Stomach (tissue), 4 donors: ENCODE data around the gene DENND1B.

Source experiments
- CTCF ChIP-seq, 7 experiments: fragments of 450-650 bp in 4 of 7; fragments of 200-600 bp in 3 of 7; sonication (generic) in 3 of 7; IDR thresholded peaks; one replicate each; pipeline ENCODE4 v1.5.1; 2016 to 2019; ENCODE audit warnings: antibody characterized with exemption in 7 of 7, control low read depth in 2 of 7, mild to moderate bottlenecking in 1 of 7
- EP300 ChIP-seq: sonication (generic); formaldehyde crosslinking; IDR thresholded peaks from one replicate; pipeline ENCODE4 v1.6.1; 2017; ENCODE audit warnings: antibody characterized with exemption
- POLR2A ChIP-seq, 4 donors: fragments of 450-650 bp; IDR thresholded peaks; one replicate each; pipeline ENCODE4 v1.6.1; 2016; ENCODE audit warnings: antibody characterized with exemption in 4 of 4, control low read depth in 2 of 4, mild to moderate bottlenecking in 1 of 4, moderate library complexity in 1 of 4

- TF ChIP-seq POLR2A (IDR thresholded peaks at IDR 0.05) = no peak
- TF ChIP-seq CTCF (IDR thresholded peaks at IDR 0.05) = no peak
- no peak for TF ChIP-seq EP300
Measured at GRCh38 chr1:197633447-197634078, 141.7 kb downstream of the DENND1B start.
